GM10847 (cell line): Measurements from ENCODE around the gene TMEM267.

Source experiments
- POLR2A ChIP-seq: IDR thresholded peaks from 2 replicates; pipeline ENCODE4 v1.6.1; 2011; ENCODE audit not compliant: insufficient read length; ENCODE audit errors: extremely low read depth

TMEM267 gene, protein sequence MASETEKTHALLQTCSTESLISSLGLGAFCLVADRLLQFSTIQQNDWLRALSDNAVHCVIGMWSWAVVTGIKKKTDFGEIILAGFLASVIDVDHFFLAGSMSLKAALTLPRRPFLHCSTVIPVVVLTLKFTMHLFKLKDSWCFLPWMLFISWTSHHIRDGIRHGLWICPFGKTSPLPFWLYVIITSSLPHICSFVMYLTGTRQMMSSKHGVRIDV

DNA sequence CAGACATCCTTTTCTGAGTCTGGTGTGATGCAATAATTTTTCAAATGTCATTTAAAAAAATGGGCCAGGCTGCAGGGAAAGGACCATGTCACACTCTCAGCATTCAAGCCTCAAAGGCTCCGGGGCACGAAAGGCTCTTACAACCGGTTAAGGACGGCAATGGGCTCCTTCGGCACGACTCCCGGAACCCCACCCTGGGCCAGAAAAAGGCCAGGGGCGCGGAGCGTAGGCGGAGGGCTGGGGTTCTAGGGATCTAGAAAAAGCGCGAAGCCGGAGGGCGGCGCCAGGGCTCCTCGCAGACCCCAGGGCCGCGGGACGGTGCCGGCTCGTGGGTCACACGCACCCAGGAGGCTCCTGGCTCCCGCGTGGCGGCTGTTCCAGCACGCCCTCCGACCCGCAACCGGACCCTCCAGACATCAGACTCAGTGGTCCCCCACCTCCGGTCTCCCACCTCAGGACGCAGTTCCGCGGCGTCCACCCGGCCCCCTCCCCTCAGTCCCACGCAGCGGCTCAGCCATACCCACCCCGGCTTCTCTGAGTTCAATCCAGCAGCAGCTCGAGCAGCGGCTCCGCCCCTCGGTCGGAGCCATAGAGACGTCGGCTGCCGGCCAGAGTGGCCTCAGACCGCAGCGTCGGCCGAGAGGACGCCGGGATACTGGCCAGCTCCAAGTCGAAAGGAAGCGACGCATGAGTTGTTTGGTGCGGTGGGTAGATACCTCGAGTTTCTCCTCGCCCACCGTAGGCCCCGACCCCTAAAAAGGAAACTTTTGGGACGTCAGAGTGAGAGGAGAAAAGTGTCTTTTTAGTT lies at the start of gene TMEM267:
Gene TMEM267 (minus strand): TSS at position 568 of the 808 bp plus-strand sequence. CDS start 29,896 bp downstream, outside the sequence.
- TF ChIP-seq POLR2A, result peak; percentile 62

DNA sequence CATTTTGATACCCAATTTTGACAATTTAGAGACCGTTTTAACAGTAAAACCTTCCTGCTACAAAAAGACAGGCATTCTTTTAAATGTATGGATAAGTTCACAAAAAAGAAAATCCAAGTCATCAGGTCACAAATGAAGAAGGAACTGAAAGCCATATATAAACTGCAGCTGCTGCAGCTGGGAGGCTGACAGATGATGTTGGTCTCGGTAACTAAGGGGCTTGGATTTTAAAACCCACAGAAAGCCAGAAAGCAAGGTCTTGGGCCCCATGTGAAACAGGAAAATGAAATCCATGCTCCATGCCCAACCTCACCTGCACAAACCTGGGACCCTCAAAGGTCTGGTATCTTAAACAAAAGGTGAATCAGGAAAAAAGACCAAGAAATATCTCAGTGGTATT lies 47.0 kb upstream of the TMEM267 start:
- TF ChIP-seq POLR2A, result no peak

DNA sequence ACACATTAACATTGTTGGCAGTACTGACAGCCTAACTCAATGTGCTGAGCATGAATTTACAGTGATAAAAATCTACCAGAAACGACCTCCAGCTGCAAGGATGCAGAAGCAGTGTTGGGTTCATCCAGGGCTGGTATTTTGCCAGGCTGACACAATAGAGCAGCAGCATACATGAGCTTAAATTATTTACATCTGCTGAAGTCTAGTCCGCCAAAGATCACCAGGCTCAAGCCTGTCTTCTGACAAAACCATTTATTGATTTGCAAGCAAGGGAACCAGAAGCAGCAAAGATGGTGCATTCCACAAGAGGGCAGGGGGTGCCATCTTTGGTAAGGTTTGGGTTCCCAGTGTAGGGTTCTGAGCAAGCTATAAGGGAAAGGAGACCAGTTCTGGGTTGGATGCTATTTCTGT lies 40.0 kb upstream of the TMEM267 start:
- TF ChIP-seq POLR2A, result no peak

GRCh38 chr5:43520615-43521014 lies 37.0 kb upstream of the TMEM267 start:
- no peak for TF ChIP-seq POLR2A

GRCh38 chr5:43515678-43516048 lies 32.0 kb upstream of the TMEM267 start:
- TF ChIP-seq POLR2A, result no peak

- peak; percentile 74 for TF ChIP-seq POLR2A
These were observed 31.4 kb upstream of the TMEM267 start, which contains the start of gene C5orf34 for GRCh38 chr5:43514816-43515677. Gene C5orf34, minus strand, starts transcription at chr5:43515148. Its CDS starts 5,809 bp downstream, at chr5:43509339.

DNA sequence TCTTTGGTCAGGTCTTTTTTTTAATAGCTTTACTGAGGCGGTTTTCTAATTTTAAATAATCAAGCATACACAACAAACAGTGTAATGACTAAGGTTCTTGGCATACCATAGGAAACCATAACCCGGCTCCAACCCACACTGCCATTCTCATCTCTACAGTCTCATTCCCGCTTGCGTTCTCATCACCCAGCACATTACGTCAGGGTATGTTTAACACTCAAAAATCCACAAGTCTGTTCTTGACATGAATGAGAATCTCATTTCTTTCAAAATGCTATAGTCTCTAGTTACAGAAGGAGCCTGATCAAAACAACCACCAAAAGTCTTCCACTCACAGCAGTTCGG lies 30.8 kb upstream of the TMEM267 start:
- TF ChIP-seq POLR2A, result no peak

DNA sequence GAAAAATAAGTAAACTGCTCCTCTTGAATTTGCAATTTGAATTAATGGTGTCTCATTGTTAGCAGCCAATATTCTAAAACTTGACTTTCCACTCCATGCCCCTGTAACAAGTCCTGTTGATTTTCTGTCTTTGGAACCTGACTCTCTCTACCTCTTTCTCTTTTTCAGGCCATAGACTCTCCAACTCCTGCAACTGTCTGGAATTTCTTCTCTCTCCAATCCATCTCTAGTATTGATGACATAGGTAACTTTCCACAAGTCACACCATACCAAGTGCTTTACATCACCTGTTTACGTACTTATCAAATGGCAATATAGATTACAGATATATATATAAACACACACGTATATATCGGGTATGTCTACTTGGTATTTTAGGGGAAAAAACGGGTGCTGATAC lies 30.4 kb upstream of the TMEM267 start:
- TF ChIP-seq POLR2A, result no peak

GRCh38 chr5:43498581-43498980 lies 14.9 kb upstream of the TMEM267 start:
- no peak for TF ChIP-seq POLR2A

DNA sequence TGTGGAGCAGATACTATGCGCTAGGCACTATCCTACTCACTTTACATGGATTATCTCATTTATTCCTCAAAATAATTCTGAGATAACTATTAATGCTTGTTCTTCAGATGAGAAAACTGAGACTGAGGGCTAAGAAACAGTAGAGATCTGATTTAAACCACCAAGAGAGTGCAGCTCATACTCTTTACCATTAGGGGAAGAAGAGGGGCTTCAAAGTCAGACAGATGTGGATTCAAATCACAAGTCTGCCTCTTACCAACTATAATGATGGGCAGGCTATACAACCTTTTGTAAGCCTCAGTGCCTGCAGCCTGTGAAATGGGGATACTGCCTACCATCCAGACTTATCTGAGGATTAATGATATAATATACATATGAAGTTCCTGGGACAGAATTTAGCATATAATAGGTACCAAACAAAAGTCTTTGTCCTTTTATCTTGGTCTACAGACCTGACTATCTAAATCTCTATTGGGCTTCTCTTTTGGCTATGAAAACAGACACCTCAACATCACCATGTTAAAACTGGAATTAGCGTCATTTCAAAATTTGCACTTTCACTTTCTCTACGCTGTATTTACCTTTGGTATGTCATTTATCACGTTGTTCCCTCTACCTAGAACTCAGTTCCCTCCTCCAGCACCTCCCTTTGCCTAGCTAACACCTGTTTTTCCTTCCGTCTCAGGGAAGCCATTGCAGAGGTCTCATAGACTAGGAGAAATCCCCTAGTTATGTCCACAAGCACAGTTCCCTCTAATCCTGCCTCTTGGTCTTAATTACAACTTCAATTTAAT lies 13.8 kb upstream of the TMEM267 start:
- no peak for TF ChIP-seq POLR2A

DNA sequence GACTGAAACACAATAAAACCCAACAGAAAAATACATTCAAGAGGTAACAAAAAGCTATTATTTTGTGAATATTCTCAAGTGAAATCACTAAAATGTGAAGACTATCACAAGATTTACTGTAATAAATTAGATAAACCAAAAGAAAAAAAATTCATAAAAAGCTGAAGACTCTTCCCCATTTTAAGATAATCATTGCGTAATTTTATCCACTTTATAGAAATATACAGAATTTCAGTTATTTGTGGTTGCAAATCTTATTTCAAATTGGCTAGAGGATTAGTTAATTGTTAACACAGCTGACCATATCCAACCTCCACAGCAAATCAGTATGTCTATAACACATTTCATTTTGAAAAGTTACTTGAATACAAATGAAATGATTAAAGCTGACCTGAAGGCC lies 7.7 kb upstream of the TMEM267 start:
- TF ChIP-seq POLR2A, result no peak

- TF ChIP-seq POLR2A, result no peak
These were observed 2.7 kb upstream of the TMEM267 start for GRCh38 chr5:43486353-43486752.

DNA sequence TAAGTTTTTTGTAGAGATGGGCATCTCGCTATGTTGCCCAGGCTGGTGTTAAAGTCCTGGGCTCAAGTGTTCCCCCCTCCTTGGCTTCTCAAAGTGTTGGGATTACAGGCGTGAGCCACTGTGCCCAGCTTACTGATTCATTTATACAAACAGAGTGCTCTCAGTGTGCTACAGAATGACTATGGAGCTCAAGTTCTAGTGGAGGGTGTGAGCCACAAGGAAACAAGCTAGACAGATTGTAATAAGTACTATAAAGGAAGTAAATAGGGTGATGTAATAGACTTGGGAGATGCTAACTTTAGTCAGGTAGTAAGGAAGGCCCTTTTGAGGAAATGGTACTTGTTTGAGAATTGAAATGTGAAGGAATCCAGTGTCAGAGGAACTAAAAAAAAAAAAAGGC lies 1.7 kb upstream of the TMEM267 start:
- TF ChIP-seq POLR2A, result no peak

- no peak for TF ChIP-seq POLR2A
These were observed 613 bp upstream of the TMEM267 start for GRCh38 chr5:43484106-43484849.
